GM21360 (cell line): ENCODE results near the gene DBN1.
"Not testable (repeated sequence)": the region's sequence is repeated elsewhere in the genome, so short reads cannot be mapped to it uniquely, and the experiment has no call there.

ENCODE experiments used
- ATAC-seq: cut with Tn5 transposase; IDR thresholded peaks from one replicate; pipeline ENCODE4 v1.9.1; 2021; ENCODE audit warnings: mild to moderate bottlenecking, moderate library complexity; ENCODE audit not compliant: unreplicated experiment

DBN1 gene

DNA sequence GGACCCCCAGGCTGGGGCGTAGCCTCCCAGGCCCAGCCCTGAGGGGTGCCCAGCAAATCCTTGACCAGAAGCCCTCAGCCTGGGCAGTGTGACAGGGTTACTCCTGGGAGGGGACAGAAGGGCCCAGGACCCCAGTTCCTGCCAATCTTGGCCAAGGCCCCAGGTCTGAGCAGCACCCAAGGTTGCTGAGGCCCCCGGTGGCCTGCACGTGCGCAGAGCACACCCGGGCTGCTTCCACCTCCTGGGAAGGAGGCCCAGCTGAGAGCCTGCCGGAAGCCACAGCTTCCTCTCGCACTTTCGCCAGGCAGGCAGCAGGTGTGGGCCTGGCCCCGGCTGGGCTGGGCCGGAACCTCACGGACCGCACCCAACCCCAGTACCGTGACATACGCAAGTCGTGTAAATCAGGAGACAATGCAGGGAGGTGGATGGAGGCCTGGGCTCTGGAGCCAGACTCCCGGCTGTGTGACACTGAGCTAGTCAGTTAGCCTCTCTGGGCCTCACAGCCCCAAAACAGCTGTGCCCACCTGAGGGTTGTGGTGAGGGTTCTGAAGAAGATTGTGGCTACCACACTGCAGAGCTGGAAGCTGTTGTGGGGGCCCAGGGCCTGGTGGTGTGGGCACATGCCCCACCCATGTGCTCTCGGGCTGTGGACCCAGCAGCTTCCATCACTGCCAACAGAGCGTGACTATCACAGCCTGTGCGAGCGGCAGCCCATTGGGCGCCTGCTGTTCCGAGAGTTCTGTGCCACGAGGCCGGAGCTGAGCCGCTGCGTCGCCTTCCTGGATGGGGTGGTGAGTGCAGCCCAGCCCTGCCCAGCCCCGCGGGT, 41.9 kb downstream of the DBN1 start:
- ATAC-seq, result peak; percentile 37

DNA sequence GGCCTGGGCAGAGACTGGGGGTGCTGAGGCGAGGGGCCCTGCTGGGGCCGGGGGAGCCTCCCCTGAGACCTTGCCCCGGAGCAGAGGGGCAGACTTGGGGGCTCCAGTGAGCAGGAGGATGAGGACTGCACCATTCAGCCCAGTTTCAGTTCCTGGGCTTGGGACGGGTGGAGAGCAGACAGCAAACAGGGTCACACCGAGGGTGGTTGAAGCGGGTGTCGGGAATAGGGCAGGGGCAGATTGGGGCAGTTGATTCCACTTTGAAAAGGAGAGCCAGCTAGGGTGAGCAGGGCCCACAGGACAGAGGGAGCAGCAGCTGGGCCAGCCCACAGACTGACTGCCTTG, 42.5 kb downstream of the DBN1 start:
- ATAC-seq, result no peak

DNA sequence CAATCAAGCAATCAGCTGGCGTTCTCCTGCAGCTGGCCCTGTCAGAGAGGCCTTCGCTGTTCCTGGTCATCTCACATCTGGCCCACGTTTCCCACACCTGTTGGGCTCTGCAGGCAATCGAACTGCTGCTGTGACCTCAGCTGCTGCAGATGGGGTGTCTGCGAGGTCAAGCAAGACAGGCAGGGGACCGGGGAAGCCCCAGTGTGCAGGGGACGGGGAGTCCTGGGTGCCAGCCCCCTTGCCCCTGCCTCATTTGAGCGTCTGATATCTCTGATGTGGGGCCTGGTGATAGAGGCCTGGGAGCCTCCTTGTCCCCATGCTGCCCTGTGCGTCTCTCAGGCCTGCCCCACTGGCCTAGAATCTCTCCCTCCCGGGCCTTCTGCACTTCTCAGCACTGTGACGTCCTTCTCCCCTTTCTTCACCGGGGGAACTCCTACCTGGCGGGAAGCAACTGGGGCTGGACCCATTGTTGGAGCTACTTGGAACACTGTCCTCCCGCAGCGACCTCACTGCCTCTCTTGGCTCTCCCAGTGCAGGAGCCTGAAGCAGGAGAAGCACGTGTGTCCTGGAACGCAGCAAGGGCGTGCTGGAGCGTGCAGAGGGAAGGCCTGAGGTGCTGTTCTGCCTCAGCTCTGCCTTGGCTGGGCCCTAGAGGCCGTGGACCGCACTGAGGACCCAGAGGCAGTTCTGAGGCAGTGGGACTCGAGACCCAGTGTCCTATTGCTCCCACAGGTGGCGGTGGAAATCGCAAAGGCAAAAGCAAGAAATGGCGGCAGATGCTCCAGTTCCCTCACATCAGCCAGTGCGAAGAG, 43.1 kb downstream of the DBN1 start:
- ATAC-seq, result no peak

DNA sequence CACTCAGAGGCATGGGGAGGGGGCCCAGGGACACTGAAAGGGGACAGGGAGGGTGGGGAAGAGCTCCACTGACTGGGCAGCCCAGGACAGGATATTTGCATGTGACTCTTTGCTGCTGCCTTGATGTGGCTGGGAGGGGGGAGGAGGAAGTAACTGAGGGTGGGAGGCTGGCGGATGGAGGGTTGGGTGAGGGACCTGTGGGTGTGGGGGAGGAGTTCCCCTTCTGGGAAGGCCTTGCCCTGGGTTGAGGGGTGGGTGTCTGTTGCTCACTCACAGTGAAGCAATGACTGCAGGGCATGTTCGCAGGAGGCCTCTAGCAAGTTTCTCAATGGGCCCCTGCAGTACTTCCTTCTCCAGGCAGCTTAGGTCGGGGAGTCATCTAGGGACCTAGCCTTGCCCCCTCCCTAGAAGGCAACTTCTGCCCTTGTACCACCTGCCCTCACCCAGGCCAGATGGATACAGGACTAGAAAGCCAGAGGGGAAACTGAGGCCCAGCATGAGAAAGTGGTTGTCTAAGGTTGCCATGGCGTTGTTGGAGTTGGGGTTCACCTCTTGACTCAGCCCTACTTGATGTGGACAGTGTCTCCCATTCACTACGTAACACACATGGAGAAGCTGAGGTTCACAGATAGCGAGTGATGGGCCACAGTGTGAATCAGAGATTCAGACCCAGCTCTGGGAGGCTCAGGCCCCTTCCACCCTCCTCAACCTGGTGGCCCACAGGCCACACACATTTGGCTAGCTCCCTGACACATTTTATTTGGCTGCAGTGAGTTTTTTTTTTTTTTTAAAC, 44.0 kb downstream of the DBN1 start:
- no peak for ATAC-seq

DNA sequence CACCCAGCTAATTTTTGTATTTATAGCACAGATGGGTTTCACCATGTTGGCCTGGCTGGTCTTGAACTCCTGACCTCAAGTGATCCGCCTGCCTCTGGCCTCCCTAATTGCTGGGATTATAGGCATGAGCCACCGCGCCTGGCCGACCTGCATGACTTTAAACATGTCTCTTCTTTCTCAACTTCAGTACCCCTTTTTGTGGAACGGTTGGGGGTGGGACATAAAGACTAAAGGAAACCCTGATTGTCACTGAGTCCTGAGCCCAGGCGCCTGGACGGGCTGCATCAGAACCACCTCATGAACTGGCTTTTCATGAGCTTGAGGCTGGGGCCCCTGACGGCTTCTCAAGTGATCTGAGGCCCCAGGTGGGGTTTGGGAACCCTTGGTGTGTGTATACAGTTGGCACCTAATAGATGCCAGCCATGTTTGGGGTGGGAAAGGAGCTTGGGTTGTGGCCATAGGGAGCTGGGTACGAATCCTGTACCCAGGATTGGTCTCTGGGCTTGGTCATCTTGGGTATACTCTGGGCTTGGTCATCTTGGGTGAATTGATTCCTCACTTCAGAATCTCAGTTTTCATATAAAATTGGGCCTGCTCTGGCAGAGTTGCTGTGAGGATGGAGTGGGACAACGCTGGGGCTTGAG, 44.7 kb downstream of the DBN1 start:
- no peak for ATAC-seq

DNA sequence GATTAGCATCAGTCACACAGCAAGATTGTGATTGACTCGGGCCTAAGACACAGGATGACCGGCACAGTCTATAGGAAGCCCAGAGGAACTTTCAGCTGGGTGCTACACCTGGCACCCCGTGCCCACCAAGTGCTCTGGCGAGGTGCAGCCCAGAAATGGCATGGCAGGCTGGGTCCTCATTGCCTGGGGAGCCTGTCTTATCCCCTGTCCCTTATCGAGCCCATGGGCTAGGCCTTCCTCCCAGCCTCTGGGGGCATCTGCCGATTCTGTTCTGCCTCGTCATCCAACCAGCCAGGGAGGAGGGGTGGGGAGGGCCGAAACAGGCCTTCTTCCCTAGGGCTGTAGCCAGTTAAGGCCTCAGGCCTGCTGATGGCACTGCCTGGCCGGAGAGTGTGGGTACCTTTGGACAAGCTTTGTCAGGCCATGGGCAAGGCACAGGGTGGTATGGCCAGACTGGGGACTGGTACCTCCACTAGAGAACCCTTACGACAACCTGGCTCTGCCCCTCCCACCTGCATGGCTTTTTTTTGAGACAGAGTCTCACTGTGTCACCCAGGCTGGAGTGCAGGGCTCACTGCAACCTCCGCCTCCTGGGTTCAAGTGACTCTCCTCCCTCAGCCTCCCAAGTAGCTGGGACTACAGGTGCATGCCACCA, 45.4 kb downstream of the DBN1 start:
- ATAC-seq, result no peak

DNA sequence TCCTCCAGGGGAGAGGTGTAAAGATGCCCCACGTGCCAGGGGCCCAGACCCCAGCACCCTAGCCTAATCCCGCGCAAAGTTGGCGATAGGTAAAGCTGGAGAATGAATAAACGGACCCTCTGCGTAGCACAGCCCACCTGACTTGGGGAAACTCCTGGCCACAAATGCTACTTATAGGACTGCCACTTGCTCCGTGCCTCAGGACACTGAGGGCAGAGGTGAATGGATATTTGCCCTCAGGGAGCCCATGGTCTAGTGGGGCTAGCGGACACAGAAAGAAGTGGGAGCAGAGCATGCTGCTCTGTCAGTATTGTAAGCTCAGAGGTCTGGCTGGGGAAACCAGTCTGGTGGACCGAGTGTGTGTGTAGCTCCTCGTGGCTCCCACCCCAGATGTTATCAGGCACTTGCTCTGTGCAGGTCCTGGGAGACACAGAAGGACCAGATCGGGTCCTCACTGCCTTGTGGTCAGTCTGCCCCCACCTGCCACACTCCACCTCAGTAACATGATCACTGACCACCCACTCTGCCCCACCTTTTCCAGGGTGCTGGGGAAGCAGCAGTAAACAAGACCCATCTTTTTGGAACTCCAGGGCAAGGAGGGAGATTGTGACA, 46.1 kb downstream of the DBN1 start:
- ATAC-seq, result no peak

DNA sequence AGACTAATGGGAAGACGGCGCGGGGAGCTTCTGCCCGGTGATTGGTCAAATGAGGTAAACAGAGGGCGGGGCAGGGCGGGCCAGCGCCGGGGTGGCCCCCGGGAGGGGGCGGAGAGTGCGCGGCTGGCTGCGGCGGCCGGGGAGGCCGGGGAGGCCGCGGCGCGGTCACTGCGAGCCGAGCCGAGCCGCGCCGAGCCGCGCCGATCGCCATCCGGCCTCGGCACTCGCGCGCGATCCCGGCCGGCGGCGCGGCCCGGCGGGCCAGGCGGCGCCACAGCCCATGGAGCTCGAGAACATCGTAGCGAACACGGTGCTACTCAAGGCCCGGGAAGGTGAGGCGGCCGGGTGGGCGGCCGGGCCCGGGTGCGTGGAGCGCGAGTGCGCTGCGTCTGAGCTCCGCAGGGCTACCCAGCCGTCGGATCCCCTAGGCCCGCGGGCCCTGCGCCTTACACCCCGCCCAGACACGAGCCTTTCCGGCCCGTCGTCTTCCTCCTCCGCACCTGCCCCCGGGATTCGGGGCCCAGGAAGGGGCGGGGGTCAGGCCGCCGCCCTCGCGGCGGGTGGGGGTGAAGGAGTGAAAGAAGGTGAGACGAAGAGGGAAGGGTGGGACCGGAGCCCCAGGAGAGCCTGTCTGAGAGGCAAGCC, 46.7 kb downstream of the DBN1 start, which contains the start of gene GRK6:
Gene GRK6, plus strand, starts transcription at position 111 of the 645 bp plus-strand sequence. Its CDS starts 170 bp downstream, at position 281.
- ATAC-seq, result peak; percentile 1

DNA sequence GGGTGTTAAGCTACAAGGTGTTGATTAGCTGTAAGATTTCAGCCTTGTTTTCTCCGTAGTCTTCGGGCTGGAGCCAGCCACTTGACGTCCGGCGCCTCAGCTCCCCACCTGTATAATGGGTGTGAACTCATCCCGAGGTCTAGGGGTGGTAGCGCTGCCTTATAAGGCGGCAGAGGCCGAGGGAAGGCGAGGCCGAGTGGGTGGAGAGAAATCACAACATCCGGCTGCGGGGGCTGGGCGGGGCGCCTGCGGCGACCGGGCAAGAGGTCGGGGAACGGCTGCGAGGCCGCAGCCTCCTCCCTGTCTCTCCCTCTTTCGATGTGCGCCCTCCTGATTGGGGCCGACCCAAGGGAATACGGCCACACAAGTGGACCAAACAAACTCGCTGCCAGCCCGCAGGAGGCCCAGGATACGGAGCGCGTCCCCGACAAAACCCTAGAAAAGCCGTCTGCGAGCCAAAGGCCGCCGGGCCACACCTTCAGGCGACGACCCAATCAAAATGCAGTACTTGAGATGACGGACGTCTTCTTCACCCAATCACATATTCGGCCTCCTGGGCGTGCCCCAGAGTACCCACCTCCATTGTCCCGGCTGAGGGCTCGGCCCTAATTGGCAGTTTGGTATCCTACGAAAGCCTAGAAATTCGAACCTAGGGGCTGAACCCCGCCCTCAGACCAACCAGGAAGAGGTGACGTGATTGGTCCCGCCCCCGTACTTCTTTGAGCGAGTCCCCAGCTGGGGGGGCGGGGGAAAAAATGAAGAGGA, 47.5 kb downstream of the DBN1 start:
- ATAC-seq, result peak; percentile 74

DNA sequence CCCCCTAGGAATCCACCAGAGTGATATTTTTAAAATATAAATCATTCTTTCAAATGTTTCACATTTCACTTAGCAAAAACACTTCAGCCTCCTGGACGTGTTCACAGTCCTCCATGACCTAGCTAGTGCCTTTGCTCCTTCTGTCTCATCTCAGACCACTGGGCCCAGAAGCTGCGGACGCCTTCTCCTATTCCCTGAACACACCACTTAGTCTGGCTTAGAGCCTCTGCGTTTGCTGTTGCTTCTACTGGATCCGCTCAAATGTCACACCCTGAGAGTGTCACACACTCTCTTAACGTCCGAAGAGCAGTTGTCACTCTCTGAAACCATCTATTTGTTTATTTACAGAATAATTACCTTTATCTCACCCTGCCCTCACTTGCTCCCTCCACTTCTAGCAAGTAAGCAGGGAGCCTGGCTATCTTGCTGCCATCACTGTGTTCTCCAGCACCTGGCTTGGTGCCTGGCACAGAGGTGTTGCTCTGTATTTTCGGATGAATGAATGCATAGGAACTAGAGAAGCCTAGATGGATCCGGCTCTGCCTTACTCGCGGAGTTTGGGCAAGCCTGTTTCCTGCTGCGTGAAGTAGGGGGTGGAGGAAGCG, 48.1 kb downstream of the DBN1 start:
- ATAC-seq, result no peak

DNA sequence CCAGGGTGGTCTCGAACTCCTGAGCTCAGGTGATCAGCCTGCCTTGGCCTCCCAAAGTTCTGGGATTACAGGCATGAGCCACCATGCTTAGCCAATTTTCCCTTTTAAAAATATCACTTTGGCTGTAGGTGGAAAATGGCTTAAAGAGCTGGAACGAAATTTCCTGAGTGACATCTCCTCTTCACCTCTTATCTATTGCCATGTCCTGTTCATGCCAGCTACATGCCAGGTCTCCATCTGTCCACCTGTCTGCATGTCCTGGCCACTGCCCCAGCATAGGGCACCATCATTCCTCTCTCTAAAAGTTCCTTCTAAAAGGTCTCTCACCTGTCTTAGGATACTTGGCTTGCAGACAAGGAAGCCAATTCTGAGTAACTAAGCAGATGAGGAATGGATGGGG, 49.8 kb downstream of the DBN1 start:
- no peak for ATAC-seq

DNA sequence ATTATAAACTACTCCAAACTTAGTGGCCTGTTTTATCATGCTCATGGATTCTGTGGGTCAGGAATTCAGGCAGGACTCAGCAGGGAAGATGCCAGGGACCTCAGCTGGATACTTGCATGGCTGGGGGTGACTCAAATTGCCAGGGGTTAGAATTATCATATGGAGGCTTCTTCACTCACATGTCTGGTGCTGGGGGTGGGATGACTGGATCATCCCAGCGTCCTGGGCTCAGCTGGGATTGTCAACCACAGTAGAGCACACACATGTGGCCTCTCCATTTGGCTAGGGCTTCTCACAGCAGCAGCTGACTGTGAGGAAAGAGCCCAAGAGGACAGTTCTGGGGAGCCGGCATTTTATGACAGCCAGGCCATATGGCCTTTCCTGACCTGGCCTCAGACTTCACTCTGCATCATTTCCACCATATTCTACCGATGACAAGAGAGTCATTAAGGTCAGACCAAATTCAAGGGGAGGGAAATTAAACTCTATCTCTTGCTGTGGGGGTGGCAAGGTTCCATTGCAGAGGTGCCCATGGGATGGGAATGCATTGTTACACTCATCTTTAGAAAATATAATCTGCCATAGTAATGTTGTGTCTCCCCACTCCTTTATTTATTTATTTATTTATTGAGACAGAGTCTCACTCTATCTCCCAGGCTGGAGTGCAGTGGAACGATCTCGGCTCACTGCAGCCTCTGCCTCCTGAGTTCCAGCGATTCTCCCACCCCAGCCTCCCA, 52.2 kb downstream of the DBN1 start:
- ATAC-seq, result no peak

DNA sequence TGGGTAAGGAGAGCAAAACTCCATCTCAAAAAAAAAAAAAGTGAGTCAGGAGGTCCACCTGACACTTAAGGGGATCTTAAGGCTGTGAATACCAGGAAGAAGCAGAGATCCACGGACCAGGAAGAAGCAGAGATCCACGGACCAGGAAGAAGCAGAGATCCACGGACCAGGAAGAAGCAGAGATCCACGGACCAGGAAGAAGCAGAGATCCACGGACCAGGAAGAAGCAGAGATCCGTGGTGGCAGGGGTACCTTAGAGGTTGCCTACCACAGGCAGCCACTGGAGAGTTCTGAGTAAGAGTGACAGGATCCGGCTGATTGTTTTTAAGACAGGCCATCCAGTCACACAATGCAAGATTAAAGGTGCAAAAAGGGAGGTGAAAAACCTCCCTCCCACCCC, 53.0 kb downstream of the DBN1 start:
- not testable (repeated sequence) for ATAC-seq

DNA sequence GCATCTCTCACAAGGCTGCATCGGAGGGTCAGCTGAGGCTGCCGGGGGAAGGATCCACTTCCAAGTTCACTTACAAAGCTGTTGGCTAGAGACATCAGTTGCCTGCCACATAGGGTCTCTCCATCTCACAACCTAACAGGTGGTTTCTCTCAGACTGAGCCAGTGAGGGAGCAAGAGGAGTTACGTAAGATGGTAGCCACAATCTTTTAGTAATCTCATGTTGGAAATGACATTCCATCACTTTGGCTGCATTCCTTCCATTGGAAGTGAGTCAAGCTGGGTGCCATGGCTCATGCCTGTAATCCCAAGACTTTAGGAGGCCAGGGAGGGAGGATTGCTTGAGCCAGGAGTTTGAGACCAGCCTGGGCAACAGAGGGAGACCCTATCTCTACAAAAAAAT, 54.4 kb downstream of the DBN1 start:
- ATAC-seq, result no peak

DNA sequence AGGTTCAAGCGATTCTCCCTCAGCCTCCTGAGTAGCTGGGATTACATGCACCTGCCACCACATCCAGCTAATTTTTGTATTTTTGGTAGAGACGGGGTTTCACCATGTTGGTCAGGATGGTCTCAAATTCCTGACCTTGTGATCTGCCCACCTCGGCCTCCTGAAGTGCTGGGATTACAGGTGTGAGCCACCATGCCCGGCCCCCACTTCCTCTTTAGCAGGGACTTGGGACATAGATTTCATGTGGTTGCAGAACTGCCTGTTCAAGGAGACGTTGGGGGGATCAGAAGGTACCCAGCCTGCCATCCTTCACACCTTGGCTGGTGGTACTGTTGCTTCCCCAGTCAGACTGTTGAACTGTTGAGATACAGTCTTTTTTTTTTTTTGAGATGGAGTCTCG, 56.4 kb downstream of the DBN1 start:
- not testable (repeated sequence) for ATAC-seq

DNA sequence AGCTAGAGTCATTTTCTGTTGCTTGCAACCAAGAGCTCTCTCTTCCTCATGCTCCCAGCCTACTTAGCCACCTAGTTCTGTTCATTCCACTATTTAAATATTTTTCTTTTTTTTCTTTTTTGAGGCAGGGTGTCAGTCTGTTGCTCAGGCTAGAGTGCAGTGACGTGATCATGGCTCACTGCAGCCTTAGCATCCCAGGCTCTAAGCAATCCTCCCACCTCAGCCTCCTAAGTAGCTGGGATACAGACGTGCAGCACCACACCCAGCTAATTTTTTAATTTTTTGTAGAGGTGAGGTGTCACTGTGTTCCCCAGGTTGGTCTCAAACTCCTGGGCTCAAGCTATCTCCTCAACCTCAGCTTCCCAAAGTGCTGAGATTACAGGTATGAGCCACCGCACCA, 59.0 kb downstream of the DBN1 start:
- ATAC-seq, result no peak

DNA sequence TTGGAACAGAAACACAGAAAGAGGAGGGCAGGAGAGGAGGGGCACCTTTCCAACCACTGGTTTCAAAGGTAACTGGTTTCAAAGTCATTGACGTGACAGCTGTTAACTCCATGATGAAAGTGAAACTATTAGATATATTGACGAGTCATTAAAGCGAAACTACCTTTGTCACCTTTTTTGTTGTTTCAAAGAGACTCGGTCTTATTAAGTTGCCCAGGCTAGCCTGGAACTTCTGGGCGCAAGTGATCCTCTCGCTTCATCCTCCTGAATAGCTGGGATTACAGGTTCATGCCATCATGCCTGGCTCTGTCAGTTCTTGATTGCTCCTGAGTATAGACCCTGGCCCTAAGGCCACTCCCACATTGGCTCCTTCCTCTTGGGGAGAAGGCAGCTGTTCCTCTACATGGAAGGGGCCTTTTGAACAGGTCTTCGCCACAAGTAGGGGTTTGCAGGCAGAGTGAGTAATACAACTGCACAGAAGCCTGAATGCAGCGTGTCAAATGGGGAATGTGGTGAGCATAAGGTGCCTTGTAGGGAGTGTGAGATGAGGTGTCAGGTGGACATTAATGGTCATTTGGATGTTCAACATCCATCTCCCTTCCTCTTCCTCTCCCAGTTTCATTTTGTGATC, 60.7 kb downstream of the DBN1 start:
- ATAC-seq, result peak; percentile 72
